ENCODE data around the gene PITHD1.
"Not testable (repeated sequence)": the region's sequence is repeated elsewhere in the genome, so short reads cannot be mapped to it uniquely, and the experiment has no call there.

The PITHD1 gene

DNA sequence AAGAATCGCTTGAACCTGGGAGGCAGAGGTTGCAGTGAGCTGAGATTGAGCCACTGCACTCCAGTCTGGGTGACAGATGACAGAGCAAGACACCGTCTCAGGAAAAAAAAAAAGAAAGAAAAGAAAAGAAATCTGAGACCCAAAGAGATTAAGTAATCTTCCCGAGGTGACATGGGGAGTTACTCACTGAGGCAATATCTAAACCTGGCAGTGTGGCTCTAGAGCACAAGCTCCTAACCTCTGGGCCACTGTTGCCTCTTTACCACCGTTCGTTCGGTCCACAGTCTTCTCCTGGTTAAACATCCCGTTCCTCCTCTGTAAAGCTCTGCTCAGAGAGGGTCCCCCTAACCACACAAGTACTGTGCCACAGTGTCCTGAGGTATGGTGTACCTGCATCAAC is 45.5 kb downstream of the PITHD1 start:
- H3K27me3 ChIP-seq (ENCODE audit: control insufficient read depth, insufficient read depth, low read length): no peaks in the 10 kb centered on the region
- H3K4me3 ChIP-seq (ENCODE audit: low read depth, low read length): peak overlapping the region; percentile 97
- H3K9me3 ChIP-seq (ENCODE audit: control insufficient read depth, insufficient read depth, low read length): no peaks in the 10 kb centered on the region
- no peak overlapping the region for H3K9ac ChIP-seq (ENCODE audit: low read depth, low read length)
- H3K36me3 ChIP-seq (ENCODE audit: control insufficient read depth, insufficient read depth, low read length): no peaks in the 10 kb centered on the region
- no peaks in the 10 kb centered on the region for H3K4me1 ChIP-seq (ENCODE audit: control insufficient read depth, insufficient read depth, low read length)

DNA sequence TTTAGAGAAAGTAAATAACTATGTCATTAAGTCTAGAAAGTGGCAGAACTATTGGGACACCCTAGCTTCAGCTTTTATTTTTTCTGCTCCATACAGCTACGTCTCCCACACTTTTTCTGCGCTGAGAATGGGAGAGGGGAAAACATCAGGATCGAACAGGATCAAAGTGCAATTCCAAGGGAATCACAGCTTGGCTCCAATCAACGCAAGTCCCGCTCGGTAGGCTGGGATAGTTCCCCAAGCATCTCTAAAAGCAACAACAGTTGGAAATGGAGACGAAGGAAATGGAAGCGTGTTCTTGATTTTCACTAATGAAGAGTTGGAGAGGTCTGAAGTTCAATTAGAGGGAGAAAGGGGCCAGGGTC is 46.5 kb downstream of the PITHD1 start:
- H3K9ac ChIP-seq (ENCODE audit: low read depth, low read length): peak overlapping the region; percentile 93
- H3K4me1 ChIP-seq (ENCODE audit: control insufficient read depth, insufficient read depth, low read length): no peaks in the 10 kb centered on the region
- H3K36me3 ChIP-seq (ENCODE audit: control insufficient read depth, insufficient read depth, low read length): no peaks in the 10 kb centered on the region
- H3K9me3 ChIP-seq (ENCODE audit: control insufficient read depth, insufficient read depth, low read length): no peaks in the 10 kb centered on the region
- peak overlapping the region; percentile 97 for H3K4me3 ChIP-seq (ENCODE audit: low read depth, low read length)
- no peaks in the 10 kb centered on the region for H3K27me3 ChIP-seq (ENCODE audit: control insufficient read depth, insufficient read depth, low read length)

DNA sequence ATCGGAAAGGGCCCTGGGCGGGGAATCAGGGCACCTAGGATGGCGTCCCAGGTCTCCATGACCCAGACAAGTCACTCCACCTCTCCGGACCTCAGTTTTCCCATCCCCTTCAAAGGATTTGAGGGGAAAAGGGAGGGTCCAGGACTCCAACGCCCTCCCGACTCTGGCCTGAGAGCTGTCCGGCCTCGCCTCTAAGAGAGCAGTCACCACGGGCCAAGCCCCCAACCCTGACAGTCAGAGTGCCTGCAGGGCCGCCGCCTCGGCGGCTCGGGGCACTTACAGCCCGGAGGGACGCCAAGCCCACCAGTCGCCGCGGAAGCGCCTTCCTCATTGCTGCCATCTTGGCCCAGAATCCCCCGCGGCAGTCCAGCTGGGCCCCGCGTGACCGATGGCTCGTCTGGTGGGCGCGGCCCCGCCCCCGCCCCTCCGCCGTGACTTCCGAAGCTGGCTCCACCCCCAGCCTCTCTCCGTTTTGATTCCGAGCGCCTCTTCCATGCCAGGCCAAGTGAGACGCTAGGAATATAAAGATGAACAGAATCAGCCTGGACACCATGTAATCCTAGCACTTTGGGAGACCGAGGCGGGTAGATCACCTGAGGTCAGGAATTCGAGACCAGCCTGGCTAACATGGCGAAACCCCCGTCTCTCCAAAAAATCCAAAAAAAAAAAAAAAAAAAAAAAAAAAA is 47.0 kb downstream of the PITHD1 start, which contains the start of gene HMGCL:
HMGCL (minus strand) TSS at position 354 of the 686 bp plus-strand sequence; CDS start at position 340, 14 bp downstream.
- H3K9ac ChIP-seq (ENCODE audit: low read depth, low read length): peak within 1 kb of the TSS; percentile 93
- H3K4me1 ChIP-seq (ENCODE audit: control insufficient read depth, insufficient read depth, low read length): no peaks in the 10 kb centered on the region
- H3K36me3 ChIP-seq (ENCODE audit: control insufficient read depth, insufficient read depth, low read length): no peaks in the 10 kb centered on the region
- H3K4me3 ChIP-seq (ENCODE audit: low read depth, low read length): peak within 1 kb of the TSS; percentile 97
- H3K9me3 ChIP-seq (ENCODE audit: control insufficient read depth, insufficient read depth, low read length): no peaks in the 10 kb centered on the region
- no peaks in the 10 kb centered on the region for H3K27me3 ChIP-seq (ENCODE audit: control insufficient read depth, insufficient read depth, low read length)

DNA sequence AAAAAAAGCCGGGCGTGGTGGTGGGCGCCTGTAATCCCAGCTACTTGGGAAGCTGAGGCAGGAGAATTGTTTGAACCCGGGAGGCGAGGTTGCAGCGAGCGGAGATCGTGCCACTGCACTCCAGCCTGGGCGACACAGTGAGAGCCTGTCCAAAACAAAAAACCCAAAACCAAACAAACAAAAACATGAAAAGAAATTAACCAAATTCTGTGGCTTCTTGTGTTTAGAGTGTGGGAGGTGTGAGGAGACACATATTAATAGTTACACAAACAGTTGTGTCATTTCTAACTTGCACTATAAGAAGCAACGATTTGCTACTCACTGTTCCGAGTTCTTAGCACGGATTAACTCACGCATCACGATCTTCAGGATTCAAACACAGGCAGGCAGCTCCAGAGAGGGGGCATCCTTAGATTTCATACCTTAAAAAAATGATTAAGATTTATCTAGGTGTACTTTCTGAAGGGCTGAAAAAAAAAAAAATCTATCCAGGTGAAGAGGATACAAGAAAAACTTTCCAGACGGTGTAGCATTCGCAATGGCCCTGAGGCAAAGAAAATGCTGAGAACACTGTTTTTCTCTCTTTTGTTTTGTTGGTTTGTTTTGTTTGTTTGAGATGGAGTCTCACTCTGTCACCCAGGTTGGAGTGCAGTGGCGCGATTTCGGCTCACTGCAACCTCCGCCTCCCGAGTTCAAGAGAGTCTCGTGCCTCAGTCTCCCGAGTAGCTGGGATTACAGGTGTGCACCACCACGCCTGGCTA is 47.7 kb downstream of the PITHD1 start:
- H3K27me3 ChIP-seq (ENCODE audit: control insufficient read depth, insufficient read depth, low read length): no peaks in the 10 kb centered on the region
- no peaks in the 10 kb centered on the region for H3K9me3 ChIP-seq (ENCODE audit: control insufficient read depth, insufficient read depth, low read length)
- H3K4me3 ChIP-seq (ENCODE audit: low read depth, low read length): peak overlapping the region; percentile 97
- no peak overlapping the region for H3K9ac ChIP-seq (ENCODE audit: low read depth, low read length)
- no peaks in the 10 kb centered on the region for H3K36me3 ChIP-seq (ENCODE audit: control insufficient read depth, insufficient read depth, low read length)
- no peaks in the 10 kb centered on the region for H3K4me1 ChIP-seq (ENCODE audit: control insufficient read depth, insufficient read depth, low read length)

DNA sequence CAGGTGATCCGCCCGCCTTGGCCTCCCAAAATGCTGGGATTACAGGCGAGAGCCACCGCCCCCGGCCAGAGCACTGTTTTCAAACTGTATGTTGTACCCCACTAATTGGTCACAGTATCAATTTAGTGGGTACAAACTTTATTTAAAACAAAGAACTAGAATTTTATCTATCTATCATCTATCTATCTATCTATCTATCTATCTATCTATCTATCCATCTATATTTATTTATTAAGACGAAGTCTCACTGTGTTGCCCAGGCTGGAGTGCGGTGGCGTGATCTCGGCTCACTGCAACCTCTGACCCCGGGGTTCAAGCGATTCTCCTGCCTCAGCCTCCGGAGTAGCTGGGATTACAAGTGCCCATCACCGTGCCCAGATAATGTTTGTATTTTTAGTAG is 48.4 kb downstream of the PITHD1 start:
- H3K4me3 ChIP-seq (ENCODE audit: low read depth, low read length); H3K9ac ChIP-seq (ENCODE audit: low read depth, low read length); H3K9me3 ChIP-seq (ENCODE audit: control insufficient read depth, insufficient read depth, low read length); H3K36me3 ChIP-seq (ENCODE audit: control insufficient read depth, insufficient read depth, low read length); H3K4me1 ChIP-seq (ENCODE audit: control insufficient read depth, insufficient read depth, low read length); H3K27me3 ChIP-seq (ENCODE audit: control insufficient read depth, insufficient read depth, low read length): not testable (repeated sequence)

DNA sequence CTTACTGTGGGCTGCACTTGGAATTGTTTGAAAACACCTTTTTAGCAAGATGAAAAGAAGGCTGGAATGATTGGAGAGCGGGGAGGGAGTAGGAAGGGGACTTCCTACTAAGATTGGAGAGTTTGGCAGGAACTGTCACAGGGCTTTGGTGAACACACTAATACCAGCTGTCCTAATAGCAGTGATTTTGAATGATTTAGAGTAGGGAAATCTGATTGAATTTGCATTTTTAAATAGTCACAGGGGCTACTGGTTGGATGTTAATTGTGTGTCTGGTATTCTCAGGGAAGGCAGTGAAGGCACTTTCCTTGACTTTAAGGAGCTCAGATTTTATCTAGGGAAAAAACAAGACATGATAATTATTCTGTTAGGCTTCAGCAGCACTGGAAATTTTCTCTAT is 49.5 kb downstream of the PITHD1 start:
- Histone ChIP-seq H3K9me3 (ENCODE audit: control insufficient read depth, insufficient read depth, low read length) (no peaks in the 10 kb centered on the region), H3K36me3 (ENCODE audit: control insufficient read depth, insufficient read depth, low read length) (no peaks in the 10 kb centered on the region), H3K27me3 (ENCODE audit: control insufficient read depth, insufficient read depth, low read length) (no peaks in the 10 kb centered on the region), H3K4me1 (ENCODE audit: control insufficient read depth, insufficient read depth, low read length) (no peaks in the 10 kb centered on the region), H3K9ac (ENCODE audit: low read depth, low read length) (no peak overlapping the region), H3K4me3 (ENCODE audit: low read depth, low read length) (no peak overlapping the region)

DNA sequence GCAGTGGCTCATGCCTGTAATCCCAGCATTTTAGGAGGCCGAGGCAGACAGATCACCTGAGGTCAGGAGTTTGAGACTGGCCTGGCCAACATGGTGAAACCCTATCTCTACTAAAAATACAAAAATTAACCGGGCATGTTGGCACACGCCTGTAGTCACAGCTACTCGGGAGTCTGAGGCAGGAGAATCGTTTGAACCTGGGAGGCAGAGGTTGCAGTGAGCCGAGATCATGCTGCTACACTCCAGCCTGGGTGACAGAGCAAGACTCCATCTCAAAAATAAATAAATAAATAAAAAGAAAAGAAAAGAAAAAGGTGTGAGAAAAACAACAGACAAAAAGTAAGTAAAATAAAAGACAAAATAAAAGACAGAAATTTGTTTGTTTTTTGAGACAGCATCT is 55.9 kb downstream of the PITHD1 start:
- H3K36me3 ChIP-seq (ENCODE audit: control insufficient read depth, insufficient read depth, low read length); H3K4me1 ChIP-seq (ENCODE audit: control insufficient read depth, insufficient read depth, low read length); H3K4me3 ChIP-seq (ENCODE audit: low read depth, low read length); H3K9me3 ChIP-seq (ENCODE audit: control insufficient read depth, insufficient read depth, low read length); H3K9ac ChIP-seq (ENCODE audit: low read depth, low read length): not testable (repeated sequence)
- H3K27me3 ChIP-seq (ENCODE audit: control insufficient read depth, insufficient read depth, low read length): peaks cover 17% of the 10 kb centered on the region

DNA sequence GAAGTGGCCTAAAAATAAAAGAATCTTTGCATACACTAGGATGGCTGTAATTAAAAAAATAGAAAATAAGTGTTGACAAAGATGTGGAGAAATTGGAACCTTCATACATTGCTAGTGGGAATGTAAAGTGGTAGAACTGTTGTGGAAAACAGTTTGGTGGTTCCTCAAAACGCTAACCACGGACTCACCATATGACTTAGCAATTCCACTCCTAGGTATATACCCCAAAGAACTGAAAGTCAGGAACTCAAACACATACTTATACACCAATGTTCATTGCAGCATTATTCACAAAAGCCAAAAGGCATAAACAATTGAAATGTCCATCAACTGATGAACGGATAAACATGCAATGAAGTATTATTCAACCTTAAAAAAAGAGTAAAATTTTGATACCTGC is 57.8 kb downstream of the PITHD1 start:
- Histone ChIP-seq H3K4me1 (ENCODE audit: control insufficient read depth, insufficient read depth, low read length) (peaks cover 2% of the 10 kb centered on the region), H3K4me3 (ENCODE audit: low read depth, low read length) (no peak overlapping the region), H3K9me3 (ENCODE audit: control insufficient read depth, insufficient read depth, low read length) (no peaks in the 10 kb centered on the region), H3K9ac (ENCODE audit: low read depth, low read length) (no peak overlapping the region), H3K27me3 (ENCODE audit: control insufficient read depth, insufficient read depth, low read length) (peaks cover 17% of the 10 kb centered on the region), H3K36me3 (ENCODE audit: control insufficient read depth, insufficient read depth, low read length) (no peaks in the 10 kb centered on the region)

Measured in iPS-15b (cell line).